ENCODE results near the gene PTGDS. TPM values are rescaled to one million over a fixed set of nuclear protein-coding genes. Genes with fewer than 3 reads are reported as not detected.

PTGDS gene
- total and polyA plus RNA-seq, 12 donors = 1.1 to 812 (median 219) TPM

DNA sequence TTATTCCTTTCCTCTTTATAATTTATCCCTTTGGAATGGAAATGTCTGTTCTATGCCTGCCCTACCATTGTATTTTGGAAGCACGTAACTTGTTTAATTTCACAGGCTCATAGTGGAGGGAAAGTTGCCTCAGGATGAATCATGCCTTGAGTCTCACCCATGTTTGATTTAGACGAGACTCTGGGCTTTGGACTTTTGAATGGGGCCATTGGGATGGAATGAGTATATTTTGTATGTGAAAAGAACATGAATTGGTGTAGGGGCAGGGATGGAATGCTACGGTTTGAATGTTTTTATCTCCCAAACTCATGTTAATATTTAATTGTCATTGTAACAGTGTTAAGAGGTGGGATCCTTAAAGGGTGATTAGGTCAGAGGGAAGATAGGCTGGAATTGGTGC, 43.0 kb upstream of the PTGDS start:
- TF ChIP-seq POLR2A (IDR thresholded peaks at IDR 0.05) = no peak
- TF ChIP-seq, protein P1, sequence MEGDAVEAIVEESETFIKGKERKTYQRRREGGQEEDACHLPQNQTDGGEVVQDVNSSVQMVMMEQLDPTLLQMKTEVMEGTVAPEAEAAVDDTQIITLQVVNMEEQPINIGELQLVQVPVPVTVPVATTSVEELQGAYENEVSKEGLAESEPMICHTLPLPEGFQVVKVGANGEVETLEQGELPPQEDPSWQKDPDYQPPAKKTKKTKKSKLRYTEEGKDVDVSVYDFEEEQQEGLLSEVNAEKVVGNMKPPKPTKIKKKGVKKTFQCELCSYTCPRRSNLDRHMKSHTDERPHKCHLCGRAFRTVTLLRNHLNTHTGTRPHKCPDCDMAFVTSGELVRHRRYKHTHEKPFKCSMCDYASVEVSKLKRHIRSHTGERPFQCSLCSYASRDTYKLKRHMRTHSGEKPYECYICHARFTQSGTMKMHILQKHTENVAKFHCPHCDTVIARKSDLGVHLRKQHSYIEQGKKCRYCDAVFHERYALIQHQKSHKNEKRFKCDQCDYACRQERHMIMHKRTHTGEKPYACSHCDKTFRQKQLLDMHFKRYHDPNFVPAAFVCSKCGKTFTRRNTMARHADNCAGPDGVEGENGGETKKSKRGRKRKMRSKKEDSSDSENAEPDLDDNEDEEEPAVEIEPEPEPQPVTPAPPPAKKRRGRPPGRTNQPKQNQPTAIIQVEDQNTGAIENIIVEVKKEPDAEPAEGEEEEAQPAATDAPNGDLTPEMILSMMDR (IDR thresholded peaks at IDR 0.05) = no peak
- Histone ChIP-seq H3K4me3 (no peak overlapping the region), H3K9me3 (replicated peaks in 1 of 3) (no peaks in the 10 kb centered on the region), H3K36me3 (replicated peaks in 1 of 2) (peaks cover 0 to 3% of the 10 kb centered on the region in 2 donors), H3K4me1 (replicated peaks in 1 of 2) (no peaks in the 10 kb centered on the region), H3K27ac (no peak overlapping the region), H3K27me3 (no peaks in the 10 kb centered on the region)
- no peak for DNase-seq
- intact Hi-C loops (cut with DNase I) = no loop called here
- 91% methylated on average over 3 of the region's 3 CpGs for WGBS, 4 donors

DNA sequence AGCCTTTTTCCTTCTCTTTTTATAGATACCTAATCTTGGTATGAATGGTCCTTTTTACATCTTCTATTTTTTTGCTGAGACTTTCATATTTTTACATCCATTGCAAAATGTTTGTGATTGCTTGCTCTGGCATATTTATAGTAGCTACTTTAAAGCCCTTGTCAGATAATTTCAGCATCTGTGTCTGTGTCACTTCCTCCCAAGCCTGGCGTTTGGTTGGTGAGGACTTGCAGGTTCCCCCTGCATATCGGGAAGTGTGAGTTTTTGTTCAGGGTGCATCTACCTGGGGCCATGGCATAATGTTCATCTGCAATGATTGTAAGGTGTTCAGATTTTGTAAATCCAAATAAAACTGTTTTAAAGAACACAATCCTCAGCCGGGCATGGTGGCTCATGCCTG, 41.7 kb upstream of the PTGDS start:
- TF ChIP-seq POLR2A (IDR thresholded peaks at IDR 0.05) = no peak
- TF ChIP-seq, protein P1 (IDR thresholded peaks at IDR 0.05) = no peak
- intact Hi-C loops (cut with DNase I) = no loop called here
- Histone ChIP-seq H3K4me1 (replicated peaks in 1 of 2) (peaks cover 4 to 12% of the 10 kb centered on the region in 2 donors), H3K27me3 (no peaks in the 10 kb centered on the region), H3K9me3 (replicated peaks in 1 of 3) (no peaks in the 10 kb centered on the region), H3K4me3 (no peak overlapping the region), H3K27ac (no peak overlapping the region), H3K36me3 (replicated peaks in 1 of 2) (peaks cover 0 to 17% of the 10 kb centered on the region in 2 donors)
- 79 to 90% (median 84%) methylated on average over 3 of the region's 3 CpGs for WGBS, 4 donors
- DNase-seq = no peak

DNA sequence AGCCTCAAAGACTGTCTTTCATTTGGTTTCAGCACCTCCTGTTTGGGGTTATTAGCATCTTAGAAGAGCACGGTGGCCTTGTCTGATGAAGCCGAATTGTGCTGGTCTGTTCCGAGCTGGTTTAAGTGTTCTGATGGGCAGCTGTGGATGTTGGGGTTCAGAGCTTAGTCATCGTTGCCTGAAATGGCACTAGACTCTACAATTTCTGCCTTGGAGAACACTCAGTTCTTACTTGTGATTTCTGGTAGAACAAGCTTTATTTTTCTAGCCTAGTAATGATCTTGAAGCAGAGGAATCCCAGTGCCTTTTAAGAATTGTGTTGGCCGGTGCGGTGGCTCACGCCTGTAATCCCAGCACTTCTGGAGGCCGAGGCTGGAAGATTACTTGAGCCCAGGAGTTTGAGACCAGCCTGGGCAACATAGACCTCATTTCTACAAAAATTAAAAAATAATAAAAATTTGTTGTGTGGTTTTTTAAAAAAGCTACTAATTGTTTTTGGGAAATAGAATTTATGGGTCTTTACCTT, 40.6 kb upstream of the PTGDS start:
- no peak overlapping the region for H3K4me3 ChIP-seq
- H3K9me3 ChIP-seq (replicated peaks in 1 of 3) = no peaks in the 10 kb centered on the region
- H3K4me1 ChIP-seq (replicated peaks in 1 of 2) = peaks cover 6 to 12% of the 10 kb centered on the region in 2 donors
- no peak for DNase-seq
- no peak for TF ChIP-seq POLR2A (IDR thresholded peaks at IDR 0.05)
- TF ChIP-seq, protein P1 (IDR thresholded peaks at IDR 0.05) = no peak
- H3K27me3 ChIP-seq = no peaks in the 10 kb centered on the region
- H3K36me3 ChIP-seq (replicated peaks in 1 of 2) = peaks cover 0 to 27% of the 10 kb centered on the region in 2 donors
- no peak overlapping the region for H3K27ac ChIP-seq
- WGBS, 4 donors = 91 to 95% (median 93%) methylated on average over 8 of the region's 8 CpGs
- intact Hi-C loops (cut with DNase I) = no loop called here

DNA sequence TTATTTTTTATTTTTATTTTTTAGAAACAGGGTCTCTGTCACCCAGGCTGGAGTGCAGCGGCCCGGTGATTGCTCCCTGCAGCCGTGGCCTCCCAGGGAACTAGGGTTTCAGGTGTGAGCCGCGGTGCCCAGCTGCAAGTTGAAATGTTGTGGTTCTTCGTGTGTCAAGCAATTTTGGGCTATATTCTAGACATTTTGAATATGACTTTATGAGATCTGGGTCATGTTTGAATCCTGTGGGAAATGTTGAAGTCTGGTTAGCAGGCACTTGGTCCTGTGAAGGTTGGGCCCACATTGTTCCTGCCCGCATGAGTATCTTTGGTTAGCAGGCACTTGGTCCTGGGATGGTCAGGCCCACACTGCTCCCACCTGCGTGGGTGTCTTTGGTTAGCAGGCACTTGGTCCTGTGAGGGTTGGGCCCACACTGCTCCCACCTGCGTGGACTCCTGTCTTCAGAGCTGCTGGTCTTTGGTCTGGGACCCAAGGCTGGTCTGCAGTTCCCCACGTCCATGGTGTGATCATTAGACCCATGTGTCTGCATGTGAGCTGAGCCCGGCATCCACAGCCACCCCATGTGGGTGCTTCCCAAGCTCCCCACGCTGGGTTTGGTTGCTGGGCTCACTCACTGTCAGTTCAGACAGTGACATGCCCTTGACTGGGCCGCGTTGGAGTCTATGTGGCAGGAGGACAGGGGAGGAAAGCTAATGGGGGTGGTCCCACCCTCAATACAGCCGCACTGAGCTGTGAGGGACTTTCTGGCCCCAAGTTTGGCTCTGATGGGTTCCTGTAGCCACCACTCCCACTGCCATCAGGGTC, 39.9 kb upstream of the PTGDS start:
- TF ChIP-seq, protein P1 (IDR thresholded peaks at IDR 0.05) = no peak
- TF ChIP-seq POLR2A (IDR thresholded peaks at IDR 0.05) = no peak
- intact Hi-C loops (cut with DNase I) = no loop called here
- Histone ChIP-seq H3K27me3 (no peaks in the 10 kb centered on the region), H3K4me1 (replicated peaks in 1 of 2) (peaks cover 8 to 12% of the 10 kb centered on the region in 2 donors), H3K4me3 (no peak overlapping the region), H3K36me3 (replicated peaks in 1 of 2) (peaks cover 0 to 34% of the 10 kb centered on the region in 2 donors), H3K27ac (no peak overlapping the region), H3K9me3 (replicated peaks in 1 of 3) (no peaks in the 10 kb centered on the region)
- DNase-seq = no peak
- WGBS, 4 donors = 85 to 94% (median 93%) methylated on average over 8 to 15 of the region's 15 CpGs

All from adrenal gland (tissue), 12 donors.